OCI-LY3 (cell line): ENCODE measurements around the gene MYBPHL.

Experiments
- EZH2phosphoT487 ChIP-seq: fragments of 200-600 bp; shearing (Covaris generic); IDR thresholded peaks from 2 replicates; pipeline ENCODE4 v1.6.1; 2018; ENCODE audit warnings: antibody characterized with exemption, mixed run types, low read depth
- TF ChIP-seq, protein P1 (sequence below): fragments of 200-600, 300-600 bp; sonication (generic); IDR thresholded peaks from 2 replicates; pipeline ENCODE4 v1.5.1; 2014; ENCODE audit warnings: antibody characterized with exemption, low read length, low read depth

DNA sequence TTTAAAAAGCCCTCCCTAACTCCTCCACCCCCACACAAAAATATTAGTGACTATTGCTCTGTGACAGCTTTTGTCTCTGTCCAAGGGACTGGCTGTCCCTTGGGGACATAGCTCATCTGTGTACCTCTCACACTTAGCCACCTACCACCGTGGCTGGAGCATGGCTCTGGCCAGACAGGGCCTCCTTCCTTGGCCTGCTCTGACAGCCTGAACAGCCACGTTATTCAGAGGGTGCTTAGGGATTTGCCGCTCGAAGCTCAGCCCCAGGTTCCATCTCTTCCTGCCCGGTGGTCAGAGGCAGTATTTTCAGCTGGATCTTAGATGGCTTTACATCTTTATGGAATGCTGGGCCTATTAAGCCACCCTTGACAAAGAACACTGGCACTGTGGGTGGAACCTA, 63.6 kb downstream of the MYBPHL start:
- TF ChIP-seq, protein P1, sequence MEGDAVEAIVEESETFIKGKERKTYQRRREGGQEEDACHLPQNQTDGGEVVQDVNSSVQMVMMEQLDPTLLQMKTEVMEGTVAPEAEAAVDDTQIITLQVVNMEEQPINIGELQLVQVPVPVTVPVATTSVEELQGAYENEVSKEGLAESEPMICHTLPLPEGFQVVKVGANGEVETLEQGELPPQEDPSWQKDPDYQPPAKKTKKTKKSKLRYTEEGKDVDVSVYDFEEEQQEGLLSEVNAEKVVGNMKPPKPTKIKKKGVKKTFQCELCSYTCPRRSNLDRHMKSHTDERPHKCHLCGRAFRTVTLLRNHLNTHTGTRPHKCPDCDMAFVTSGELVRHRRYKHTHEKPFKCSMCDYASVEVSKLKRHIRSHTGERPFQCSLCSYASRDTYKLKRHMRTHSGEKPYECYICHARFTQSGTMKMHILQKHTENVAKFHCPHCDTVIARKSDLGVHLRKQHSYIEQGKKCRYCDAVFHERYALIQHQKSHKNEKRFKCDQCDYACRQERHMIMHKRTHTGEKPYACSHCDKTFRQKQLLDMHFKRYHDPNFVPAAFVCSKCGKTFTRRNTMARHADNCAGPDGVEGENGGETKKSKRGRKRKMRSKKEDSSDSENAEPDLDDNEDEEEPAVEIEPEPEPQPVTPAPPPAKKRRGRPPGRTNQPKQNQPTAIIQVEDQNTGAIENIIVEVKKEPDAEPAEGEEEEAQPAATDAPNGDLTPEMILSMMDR = no peak
- no peak for TF ChIP-seq EZH2phosphoT487
